HepG2 (cell line): ENCODE results near the gene CYSRT1. TPM values are rescaled to one million over a fixed set of nuclear protein-coding genes. Genes with fewer than 3 reads are reported as not detected.

ENCODE experiments used
- ARNT2 ChIP-seq: sonication (generic); formaldehyde crosslinking; IDR thresholded peaks from 2 replicates; pipeline ENCODE4 v1.8.0; 2022; ENCODE audit warnings: mild to moderate bottlenecking, low read depth, missing genetic modification reagents, moderate library complexity
- JARID2 ChIP-seq: sonication (generic); formaldehyde crosslinking; IDR thresholded peaks from 2 replicates; pipeline ENCODE4 v1.8.1; 2023; ENCODE audit warnings: missing genetic modification reagents, inconsistent platforms; ENCODE audit not compliant: insufficient replicate concordance
- MAFF ChIP-seq: IDR thresholded peaks from 2 replicates; pipeline ENCODE4 v1.6.1; 2011; ENCODE audit warnings: low read depth, low read length, improper control_type of control experiment
- MTA3 ChIP-seq: sonication (generic); formaldehyde crosslinking; IDR thresholded peaks from 2 replicates; pipeline ENCODE4 v1.4.0; 2020; ENCODE audit warnings: missing genetic modification reagents
- NFYB ChIP-seq: sonication (generic); formaldehyde crosslinking; IDR thresholded peaks from 2 replicates; pipeline ENCODE4 v1.4.0; 2020; ENCODE audit warnings: missing genetic modification reagents
- POLR2G ChIP-seq: fragments of 200-400 bp; formaldehyde crosslinking; IDR thresholded peaks from 2 replicates; pipeline ENCODE4 v1.6.1; 2018; ENCODE audit warnings: mild to moderate bottlenecking, low read depth, low read length, moderate library complexity
- SAP130 ChIP-seq: IDR thresholded peaks from 2 replicates; pipeline ENCODE4 v1.6.1; 2016; ENCODE audit warnings: low read depth
- SP5 ChIP-seq: IDR thresholded peaks from 2 replicates; pipeline ENCODE4 v1.6.1; 2016; ENCODE audit warnings: low read depth, borderline replicate concordance
- YEATS4 ChIP-seq: sonication (generic); formaldehyde crosslinking; IDR thresholded peaks from 2 replicates; pipeline ENCODE4 v1.4.0; 2020; ENCODE audit warnings: missing genetic modification reagents, borderline replicate concordance
- polyA plus RNA-seq, 8 experiments: library from polyadenylated mRNA; depleted of rRNA in 3 of 8; stranded (reverse) in 7 of 8; unstranded in 1 of 8; fragments of >200 nt; fragmentation: Illumina TruSeq in 4 of 8; extraction: Trizol in 4 of 8; gene quantifications; 2 replicates each; pipeline versions ENCODE4 v1.2.1 to v1.2.3, GENCODE V29; 2011 to 2016; ENCODE audit warnings: low read depth in 4 of 8, missing spikeins in 1 of 8, mixed read lengths in 1 of 8; ENCODE audit not compliant: insufficient read depth in 1 of 8
- total RNA-seq, 5 experiments: library from RNA; depleted of rRNA; stranded (reverse); fragments of >200 nt; fragmentation: Illumina TruSeq; extraction: Trizol; gene quantifications; 2 replicates each; pipeline ENCODE4 v1.2.3, GENCODE V29; 2016; ENCODE audit warnings: low read depth in 1 of 5
- TF ChIP-seq, protein P1 (sequence below): IDR thresholded peaks from 2 replicates; pipeline ENCODE4 v1.6.1; 2018; ENCODE audit warnings: missing genetic modification reagents
- TF ChIP-seq, protein P2 (sequence below): sonication (generic); formaldehyde crosslinking; IDR thresholded peaks from 2 replicates; pipeline ENCODE4 v1.5.0; 2020; ENCODE audit warnings: mild to moderate bottlenecking, missing genetic modification reagents
- TF ChIP-seq, protein P3 (sequence below): sonication (generic); formaldehyde crosslinking; IDR thresholded peaks from 2 replicates; pipeline ENCODE4 v1.4.0; 2020; ENCODE audit warnings: mild to moderate bottlenecking, missing genetic modification reagents
- TF ChIP-seq, protein P4 (sequence below): sonication (generic); formaldehyde crosslinking; IDR thresholded peaks from 2 replicates; pipeline ENCODE4 v1.4.0; 2020; ENCODE audit warnings: missing genetic modification reagents
- TF ChIP-seq, protein P5 (sequence below): IDR thresholded peaks from 2 replicates; pipeline ENCODE4 v1.6.1; 2016; ENCODE audit warnings: low read depth, control low read depth
- TF ChIP-seq, protein P6 (sequence below): sonication (generic); formaldehyde crosslinking; conservative IDR thresholded peaks from 2 replicates; pipeline ENCODE4 v1.4.0; 2020; ENCODE audit warnings: missing genetic modification reagents
- TF ChIP-seq, protein P7 (sequence below): sonication (generic); formaldehyde crosslinking; IDR thresholded peaks from 2 replicates; pipeline ENCODE4 v1.8.1; 2023; ENCODE audit warnings: mild to moderate bottlenecking, missing genetic modification reagents

The CYSRT1 gene
- total and polyA plus RNA-seq, 2 of the 13 experiments (the other 11 are each of a cell fraction or from before 2014, with no cell fraction given) = 1.5 to 2.1 TPM

DNA sequence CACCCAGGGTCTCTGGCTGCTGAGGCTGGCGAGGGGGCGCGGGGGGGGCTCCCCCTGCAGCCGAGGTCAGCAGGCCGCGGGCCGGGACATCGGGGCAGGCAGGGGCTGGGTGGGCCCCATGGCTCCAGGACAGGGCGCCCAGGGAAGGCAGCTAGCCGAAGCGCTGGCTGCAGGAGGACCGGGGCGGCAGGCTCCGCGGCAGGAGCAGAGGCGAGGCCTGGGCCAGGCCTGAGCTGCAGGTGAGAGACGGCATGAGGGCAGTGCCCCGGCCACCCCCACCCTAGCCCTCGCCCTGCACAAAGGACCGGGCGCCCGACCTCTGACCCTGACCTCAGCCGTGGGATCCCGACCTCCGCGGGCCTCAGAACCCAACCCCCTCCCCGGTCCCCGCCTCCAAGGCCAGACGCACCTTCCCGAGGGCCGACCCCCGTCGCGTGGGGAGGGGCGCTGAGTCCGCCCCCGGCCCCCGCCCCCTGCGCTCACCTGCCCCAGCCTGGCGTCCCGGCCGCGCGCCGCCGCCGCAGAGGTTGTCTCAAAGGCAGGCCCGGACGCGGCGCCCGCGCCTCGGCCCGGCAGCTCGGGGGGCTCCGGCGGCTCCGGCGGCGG lies 3.4 kb upstream of the CYSRT1 start (continued):
- TF ChIP-seq JARID2 (no peak), ARNT2 (CRISPR knock-in tag) (peak; percentile 24; the same call in 1 of the 2 replicates), MTA3 (no peak), SP5 (CRISPR knock-in tag) (peak; percentile 72), NFYB (CRISPR knock-in tag) (no peak), YEATS4 (peak; percentile 33; the same call in 1 of the 2 replicates), MAFF (no peak), SAP130 (CRISPR knock-in tag) (peak; percentile 57), POLR2G (no peak)
- TF ChIP-seq, protein P1, sequence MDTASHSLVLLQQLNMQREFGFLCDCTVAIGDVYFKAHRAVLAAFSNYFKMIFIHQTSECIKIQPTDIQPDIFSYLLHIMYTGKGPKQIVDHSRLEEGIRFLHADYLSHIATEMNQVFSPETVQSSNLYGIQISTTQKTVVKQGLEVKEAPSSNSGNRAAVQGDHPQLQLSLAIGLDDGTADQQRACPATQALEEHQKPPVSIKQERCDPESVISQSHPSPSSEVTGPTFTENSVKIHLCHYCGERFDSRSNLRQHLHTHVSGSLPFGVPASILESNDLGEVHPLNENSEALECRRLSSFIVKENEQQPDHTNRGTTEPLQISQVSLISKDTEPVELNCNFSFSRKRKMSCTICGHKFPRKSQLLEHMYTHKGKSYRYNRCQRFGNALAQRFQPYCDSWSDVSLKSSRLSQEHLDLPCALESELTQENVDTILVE = peak; percentile 67; the same call in 1 of the 2 replicates
- TF ChIP-seq, protein P2, sequence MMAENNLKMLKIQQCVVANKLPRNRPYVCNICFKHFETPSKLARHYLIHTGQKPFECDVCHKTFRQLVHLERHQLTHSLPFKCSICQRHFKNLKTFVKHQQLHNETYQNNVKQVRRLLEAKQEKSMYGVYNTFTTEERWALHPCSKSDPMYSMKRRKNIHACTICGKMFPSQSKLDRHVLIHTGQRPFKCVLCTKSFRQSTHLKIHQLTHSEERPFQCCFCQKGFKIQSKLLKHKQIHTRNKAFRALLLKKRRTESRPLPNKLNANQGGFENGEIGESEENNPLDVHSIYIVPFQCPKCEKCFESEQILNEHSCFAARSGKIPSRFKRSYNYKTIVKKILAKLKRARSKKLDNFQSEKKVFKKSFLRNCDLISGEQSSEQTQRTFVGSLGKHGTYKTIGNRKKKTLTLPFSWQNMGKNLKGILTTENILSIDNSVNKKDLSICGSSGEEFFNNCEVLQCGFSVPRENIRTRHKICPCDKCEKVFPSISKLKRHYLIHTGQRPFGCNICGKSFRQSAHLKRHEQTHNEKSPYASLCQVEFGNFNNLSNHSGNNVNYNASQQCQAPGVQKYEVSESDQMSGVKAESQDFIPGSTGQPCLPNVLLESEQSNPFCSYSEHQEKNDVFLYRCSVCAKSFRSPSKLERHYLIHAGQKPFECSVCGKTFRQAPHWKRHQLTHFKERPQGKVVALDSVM (CRISPR knock-in tag) = 0 out of 2 replicates have a peak, but pooled peaks have one; percentile 14
- TF ChIP-seq, protein P3, sequence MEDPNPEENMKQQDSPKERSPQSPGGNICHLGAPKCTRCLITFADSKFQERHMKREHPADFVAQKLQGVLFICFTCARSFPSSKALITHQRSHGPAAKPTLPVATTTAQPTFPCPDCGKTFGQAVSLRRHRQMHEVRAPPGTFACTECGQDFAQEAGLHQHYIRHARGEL (CRISPR knock-in tag) = no peak
- TF ChIP-seq, protein P4, sequence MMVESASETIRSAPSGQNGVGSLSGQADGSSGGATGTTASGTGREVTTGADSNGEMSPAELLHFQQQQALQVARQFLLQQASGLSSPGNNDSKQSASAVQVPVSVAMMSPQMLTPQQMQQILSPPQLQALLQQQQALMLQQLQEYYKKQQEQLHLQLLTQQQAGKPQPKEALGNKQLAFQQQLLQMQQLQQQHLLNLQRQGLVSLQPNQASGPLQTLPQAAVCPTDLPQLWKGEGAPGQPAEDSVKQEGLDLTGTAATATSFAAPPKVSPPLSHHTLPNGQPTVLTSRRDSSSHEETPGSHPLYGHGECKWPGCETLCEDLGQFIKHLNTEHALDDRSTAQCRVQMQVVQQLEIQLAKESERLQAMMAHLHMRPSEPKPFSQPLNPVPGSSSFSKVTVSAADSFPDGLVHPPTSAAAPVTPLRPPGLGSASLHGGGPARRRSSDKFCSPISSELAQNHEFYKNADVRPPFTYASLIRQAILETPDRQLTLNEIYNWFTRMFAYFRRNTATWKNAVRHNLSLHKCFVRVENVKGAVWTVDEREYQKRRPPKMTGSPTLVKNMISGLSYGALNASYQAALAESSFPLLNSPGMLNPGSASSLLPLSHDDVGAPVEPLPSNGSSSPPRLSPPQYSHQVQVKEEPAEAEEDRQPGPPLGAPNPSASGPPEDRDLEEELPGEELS = no peak
- TF ChIP-seq, protein P5, sequence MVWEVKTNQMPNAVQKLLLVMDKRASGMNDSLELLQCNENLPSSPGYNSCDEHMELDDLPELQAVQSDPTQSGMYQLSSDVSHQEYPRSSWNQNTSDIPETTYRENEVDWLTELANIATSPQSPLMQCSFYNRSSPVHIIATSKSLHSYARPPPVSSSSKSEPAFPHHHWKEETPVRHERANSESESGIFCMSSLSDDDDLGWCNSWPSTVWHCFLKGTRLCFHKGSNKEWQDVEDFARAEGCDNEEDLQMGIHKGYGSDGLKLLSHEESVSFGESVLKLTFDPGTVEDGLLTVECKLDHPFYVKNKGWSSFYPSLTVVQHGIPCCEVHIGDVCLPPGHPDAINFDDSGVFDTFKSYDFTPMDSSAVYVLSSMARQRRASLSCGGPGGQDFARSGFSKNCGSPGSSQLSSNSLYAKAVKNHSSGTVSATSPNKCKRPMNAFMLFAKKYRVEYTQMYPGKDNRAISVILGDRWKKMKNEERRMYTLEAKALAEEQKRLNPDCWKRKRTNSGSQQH = 0 out of 2 replicates have a peak, but pooled peaks have one; percentile 33
- TF ChIP-seq, protein P6, sequence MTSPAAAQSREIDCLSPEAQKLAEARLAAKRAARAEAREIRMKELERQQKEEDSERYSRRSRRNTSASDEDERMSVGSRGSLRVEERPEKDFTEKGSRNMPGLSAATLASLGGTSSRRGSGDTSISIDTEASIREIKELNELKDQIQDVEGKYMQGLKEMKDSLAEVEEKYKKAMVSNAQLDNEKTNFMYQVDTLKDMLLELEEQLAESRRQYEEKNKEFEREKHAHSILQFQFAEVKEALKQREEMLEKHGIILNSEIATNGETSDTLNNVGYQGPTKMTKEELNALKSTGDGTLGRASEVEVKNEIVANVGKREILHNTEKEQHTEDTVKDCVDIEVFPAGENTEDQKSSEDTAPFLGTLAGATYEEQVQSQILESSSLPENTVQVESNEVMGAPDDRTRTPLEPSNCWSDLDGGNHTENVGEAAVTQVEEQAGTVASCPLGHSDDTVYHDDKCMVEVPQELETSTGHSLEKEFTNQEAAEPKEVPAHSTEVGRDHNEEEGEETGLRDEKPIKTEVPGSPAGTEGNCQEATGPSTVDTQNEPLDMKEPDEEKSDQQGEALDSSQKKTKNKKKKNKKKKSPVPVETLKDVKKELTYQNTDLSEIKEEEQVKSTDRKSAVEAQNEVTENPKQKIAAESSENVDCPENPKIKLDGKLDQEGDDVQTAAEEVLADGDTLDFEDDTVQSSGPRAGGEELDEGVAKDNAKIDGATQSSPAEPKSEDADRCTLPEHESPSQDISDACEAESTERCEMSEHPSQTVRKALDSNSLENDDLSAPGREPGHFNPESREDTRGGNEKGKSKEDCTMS (CRISPR knock-in tag) = no peak
- TF ChIP-seq, protein P7, sequence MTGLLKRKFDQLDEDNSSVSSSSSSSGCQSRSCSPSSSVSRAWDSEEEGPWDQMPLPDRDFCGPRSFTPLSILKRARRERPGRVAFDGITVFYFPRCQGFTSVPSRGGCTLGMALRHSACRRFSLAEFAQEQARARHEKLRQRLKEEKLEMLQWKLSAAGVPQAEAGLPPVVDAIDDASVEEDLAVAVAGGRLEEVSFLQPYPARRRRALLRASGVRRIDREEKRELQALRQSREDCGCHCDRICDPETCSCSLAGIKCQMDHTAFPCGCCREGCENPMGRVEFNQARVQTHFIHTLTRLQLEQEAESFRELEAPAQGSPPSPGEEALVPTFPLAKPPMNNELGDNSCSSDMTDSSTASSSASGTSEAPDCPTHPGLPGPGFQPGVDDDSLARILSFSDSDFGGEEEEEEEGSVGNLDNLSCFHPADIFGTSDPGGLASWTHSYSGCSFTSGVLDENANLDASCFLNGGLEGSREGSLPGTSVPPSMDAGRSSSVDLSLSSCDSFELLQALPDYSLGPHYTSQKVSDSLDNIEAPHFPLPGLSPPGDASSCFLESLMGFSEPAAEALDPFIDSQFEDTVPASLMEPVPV = 0 out of 2 replicates have a peak, but pooled peaks have one; percentile 38
